ENCODE data around the gene ZC3H12C.
"Not testable (repeated sequence)": the region's sequence is repeated elsewhere in the genome, so short reads cannot be mapped to it uniquely, and the experiment has no call there.

The ZC3H12C gene

DNA sequence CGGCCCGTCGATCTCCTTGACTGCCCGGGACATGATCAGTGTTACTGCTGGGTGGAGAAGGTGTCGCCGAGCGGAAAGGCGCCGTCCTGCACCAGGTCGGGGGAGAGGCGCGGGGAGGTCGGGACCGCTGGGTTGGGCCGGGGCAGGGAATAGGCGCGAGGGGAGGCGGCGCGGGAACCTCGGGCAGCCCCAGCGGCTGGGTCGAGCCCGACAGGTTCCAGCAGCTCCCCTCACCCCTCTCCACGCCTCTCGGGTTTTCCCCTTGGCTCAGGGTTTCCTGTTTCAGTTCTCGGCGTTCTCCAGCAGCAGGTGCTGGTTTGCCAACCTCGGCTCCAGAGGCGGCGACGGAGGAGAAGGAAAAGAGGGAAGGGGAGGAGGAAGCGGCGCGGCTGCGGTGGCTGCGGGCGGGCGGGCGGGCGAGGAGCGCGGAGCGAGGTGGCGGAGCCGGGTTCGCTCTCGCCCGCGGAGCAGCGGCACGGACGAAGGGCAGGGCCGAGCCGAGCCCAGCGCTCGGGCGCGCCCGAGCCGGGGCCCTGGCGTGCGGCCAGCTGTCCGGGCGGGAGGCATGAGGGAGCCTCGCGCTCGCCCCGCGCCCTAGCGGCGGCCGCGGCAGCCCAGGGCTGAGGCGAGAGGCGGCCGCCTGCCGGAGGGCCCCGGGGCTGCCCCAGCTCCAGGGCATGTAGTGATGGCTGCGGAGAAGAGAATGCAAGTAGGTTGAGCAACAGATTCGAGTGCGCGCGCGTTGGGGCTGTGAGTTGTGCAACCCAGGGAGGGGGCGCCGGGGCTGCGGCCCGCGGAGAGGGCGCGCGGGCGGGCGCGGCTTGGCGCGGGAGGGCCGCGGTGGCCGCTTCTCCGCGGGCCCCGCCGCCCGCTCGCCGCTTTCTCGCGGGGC is at the start of gene ZC3H12C:
Gene ZC3H12C, plus strand, starts transcription at position 878 of the 892 bp plus-strand sequence. CDS start 20 bp downstream, outside the sequence.
- DNase-seq (ENCODE audit: low read depth, low spot score): peak; percentile 88

DNA sequence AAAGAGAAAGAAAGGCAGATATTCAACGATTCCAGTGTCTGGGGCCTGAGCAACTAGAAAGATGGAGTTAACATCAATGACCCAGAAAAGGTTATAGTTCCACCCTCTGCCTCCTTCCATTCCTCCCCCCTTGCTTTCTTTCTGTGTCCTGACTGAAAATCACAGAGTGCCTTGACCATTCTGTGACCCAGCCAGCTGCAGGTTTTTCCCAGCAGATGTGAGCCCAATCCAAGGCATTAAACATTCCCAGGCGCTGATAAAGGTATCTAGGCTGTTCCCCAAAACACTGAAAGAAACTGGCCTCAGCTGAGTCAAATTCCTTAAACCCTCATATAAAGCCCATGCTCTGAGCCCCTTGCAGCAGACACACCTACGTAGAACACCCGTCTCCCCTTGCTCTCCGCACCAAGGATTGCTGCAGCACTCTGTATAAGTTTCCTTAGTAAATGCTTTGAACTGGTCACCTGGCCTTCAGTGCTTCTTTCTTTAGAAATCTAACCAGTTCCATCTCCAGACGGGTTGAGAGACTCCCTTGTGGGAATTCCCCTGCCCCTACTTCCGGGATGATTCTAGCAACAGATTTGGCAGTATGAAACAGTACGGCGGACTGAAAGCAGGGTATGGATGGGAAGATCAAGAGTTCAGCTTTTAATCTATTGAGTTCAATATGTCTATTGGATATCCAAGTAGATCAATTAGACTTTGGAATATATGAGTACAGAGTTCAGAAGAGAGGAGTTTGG is 48.8 kb upstream of the ZC3H12C start:
- no peak for DNase-seq (ENCODE audit: low read depth, low spot score)

DNA sequence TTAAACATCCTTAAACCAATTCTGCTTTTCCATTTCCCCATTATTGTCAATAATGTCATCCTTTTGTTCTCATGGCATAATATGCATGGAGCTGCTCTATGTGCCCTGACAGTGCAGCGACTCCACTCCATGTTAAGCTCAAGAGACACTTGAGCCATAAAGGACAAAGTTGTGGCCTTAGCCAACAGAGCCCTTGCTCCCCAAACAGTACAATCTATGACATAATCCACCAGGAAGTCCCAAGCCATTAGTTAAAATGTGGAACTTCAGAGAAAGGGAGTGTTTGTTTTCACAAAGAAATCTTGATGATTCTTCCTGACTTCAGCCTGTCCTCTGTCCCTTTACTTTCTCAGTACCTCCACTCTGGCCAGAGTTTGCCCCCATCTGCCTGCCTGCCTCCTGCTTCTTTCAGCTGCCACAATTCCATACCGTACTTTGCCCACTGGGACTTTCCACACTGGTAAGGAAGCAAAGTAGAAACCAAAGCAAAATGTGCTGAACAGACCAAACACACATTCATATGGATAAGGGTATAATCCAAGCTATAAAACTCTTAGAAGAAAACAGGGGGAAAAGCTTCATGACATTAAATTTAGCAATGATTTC is 46.3 kb upstream of the ZC3H12C start:
- DNase-seq (ENCODE audit: low read depth, low spot score): no peak

DNA sequence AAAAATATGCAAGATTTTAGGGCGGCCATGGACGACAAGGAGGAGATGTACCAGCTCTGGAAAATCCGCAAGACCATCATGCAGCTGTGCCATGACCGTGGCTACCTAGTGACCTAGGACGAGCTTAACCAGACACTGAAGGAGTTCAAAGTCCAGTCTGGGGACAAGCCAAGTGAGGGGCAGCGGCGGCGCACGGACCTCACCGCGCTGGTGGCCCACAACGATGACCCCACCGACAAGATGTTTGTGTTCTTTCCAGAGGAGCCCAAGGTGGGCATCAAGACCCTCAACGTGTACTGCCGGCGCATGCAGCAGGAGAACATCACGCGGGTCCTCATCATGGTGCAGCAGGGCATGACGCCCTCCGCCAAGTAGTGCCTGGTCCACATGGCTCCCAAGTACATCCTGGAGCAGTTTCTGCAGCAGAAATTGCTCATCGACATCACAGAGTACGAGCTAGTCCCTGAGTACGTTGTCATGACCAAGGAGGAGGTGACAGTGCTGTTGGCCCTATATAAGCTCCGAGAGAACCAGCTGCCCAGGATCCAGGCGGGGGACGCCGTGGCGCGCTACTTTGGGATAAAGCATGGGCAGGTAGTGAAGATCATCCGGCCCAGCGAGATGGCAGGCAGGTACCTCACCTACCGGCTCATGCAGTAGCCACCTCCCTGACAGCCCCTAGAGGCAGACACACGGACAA is 43.5 kb upstream of the ZC3H12C start:
- no peak for DNase-seq (ENCODE audit: low read depth, low spot score)

DNA sequence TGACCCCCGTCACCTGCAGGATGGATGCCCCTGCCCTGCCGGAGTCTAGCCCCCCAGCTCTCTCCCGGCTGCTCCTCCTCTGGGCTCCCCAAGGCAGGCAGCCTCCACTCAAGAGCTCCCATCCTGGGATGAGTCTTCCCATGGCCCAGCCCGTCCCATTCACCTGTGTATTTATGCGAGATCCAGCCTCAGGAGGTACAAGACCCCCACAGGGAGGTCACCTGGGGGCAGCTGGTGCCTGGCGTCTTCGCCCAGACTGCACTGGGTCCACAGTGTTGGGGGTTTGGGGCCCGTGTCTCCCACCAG is 43.0 kb upstream of the ZC3H12C start:
- DNase-seq (ENCODE audit: low read depth, low spot score): no peak

DNA sequence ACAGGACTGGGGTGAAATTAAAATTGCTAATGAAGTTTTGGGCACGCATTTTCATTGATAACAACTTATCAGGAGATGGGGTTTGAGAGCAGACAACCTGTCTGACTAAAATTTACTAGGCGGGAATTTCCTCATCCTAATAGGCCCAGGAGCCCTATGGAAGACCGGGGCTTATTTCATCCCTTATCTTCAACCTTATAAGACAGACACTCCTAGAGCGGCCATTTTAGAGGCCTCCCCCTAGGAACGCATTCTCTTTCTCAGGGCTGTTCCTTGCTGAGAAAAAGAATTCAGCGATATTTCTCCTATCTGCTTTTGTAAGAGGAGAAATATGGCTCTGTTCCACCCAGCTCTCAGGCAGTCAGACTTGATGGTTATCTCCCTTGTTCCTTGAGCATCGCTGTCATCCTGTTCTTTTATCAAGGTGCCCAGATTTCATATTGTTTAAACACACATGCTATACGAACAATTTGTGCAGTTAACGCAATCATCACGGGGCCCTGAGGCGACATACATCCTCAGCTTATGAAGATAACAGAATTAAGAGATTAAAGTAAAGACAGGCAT is 39.3 kb upstream of the ZC3H12C start:
- DNase-seq (ENCODE audit: low read depth, low spot score): peak; percentile 47

DNA sequence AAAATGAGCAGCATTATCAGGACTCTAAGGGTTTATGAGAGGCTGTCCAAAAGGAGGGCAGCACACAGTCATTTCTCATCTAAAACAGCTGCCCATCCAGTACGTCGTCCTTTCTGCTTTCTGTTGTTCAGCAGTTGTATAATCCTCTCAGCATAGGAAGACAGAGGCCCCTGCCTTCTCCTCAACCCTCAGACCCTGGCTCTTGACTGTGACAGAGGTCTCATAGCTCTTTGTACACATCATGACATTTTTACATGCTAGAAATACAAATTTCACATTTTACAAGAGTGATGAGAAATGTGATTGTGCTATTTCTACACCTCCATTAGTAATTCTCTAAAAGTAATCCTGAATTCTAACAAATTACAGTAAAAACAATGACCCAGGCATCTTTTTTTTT is 36.2 kb upstream of the ZC3H12C start:
- no peak for DNase-seq (ENCODE audit: low read depth, low spot score)

DNA sequence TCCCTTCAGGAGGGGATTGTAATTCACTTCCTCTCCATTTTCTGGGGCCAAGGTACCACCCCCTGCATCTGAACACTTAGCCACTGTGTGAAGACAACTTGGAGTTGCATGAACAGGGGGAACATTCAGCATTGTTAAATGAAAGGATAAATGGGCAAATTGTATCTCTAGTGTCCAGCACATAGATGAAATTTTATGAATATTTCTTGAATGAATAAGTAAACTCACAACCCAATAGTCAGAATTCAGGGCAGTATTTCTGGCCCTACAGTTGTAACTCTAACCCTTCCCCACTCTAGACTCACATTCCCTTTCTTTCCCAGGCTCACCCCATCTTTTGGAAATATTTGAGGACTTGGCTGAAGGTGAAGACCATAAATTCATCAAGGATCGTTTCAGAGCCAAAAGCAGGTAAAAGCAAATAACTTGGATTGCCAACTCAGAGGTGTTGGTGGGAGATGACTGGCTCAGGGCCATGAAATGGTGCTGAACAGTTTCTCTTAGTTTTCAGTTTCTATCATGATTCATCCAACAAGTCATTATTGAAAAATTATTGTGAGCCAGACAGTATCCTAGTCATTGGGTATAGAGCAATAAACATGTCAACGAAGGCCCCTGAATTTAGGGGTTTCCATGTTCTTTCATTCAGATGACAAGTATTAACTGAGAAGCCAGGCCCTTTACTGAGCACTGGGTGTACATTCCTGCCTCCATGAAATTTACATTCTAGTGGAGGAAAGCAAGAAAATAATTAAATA is 33.3 kb upstream of the ZC3H12C start:
- DNase-seq (ENCODE audit: low read depth, low spot score): no peak

DNA sequence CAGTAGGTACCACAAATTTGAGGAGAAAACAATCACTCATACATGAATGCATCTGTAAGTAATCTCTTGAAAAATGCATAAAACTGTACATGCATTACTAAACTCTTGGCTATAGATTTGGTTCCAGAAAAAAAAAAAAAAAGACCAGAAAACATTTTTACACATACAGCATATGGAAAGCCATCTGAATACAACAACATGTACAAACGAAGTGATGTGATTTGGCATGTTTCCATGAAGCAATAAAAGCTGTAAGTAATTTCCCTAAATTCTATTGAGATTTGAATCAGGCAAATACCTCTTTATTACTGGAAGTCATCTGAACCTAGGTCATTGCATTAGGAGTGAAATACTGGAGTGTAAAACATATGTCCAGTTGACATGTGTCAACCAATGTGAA is 31.9 kb upstream of the ZC3H12C start:
- DNase-seq (ENCODE audit: low read depth, low spot score): no peak

DNA sequence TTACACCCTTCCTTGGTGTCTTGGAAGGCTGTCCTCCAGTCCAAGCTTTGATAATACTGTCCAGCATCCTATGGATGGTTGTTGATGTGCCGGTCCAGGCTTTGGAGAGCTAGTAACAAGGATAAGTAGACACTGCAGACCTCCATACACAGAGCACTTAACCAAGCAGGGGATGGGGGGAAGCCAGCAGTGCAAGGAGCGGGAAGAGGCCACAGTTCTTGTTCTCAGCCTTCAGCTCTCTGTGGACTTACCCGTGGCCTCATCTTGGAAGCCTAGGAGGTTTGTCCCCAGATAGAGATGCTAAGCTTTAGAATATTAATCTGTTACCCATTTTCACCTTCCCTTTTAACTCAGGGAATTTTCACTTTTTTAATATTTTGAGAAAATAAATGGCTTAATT is 30.9 kb upstream of the ZC3H12C start:
- no peak for DNase-seq (ENCODE audit: low read depth, low spot score)

DNA sequence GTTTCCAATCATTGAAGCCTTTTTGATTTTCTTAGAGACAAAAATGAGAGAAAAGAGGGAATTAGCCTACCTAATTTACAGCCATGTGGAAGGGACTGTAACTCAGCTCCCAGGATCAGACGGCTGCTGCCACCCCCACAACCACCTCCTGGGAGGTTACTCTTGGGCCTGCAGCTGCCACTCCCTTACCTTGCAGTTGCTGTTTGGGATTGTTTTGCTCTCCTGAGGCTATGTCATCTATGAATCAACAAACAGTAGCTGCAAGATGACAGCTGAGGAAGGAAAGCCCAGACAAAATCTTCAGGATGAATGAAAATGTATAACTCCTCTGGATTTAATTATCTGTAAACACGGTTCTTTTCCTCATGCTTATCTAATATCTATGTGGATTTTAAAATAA is 28.0 kb upstream of the ZC3H12C start:
- DNase-seq (ENCODE audit: low read depth, low spot score): peak; percentile 22

DNA sequence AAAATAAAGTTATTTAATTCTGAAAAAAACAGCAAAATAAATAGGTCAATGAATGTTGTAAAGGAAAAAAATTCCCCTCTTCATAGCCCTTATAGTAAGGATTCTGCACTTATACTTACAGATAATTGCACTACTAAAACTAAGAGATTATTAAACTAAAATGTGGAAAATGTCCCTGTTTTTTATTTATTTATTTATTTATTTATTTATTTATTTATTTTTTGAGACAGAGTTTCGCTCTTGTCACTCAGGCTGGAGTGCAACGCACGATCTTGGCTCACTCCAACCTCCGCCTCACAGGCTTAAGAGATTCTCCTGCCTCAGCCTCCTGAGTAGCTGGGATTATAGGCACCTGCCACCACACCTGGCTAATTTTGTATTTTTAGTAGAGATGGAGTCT is 25.2 kb upstream of the ZC3H12C start:
- DNase-seq (ENCODE audit: low read depth, low spot score): not testable (repeated sequence)

DNA sequence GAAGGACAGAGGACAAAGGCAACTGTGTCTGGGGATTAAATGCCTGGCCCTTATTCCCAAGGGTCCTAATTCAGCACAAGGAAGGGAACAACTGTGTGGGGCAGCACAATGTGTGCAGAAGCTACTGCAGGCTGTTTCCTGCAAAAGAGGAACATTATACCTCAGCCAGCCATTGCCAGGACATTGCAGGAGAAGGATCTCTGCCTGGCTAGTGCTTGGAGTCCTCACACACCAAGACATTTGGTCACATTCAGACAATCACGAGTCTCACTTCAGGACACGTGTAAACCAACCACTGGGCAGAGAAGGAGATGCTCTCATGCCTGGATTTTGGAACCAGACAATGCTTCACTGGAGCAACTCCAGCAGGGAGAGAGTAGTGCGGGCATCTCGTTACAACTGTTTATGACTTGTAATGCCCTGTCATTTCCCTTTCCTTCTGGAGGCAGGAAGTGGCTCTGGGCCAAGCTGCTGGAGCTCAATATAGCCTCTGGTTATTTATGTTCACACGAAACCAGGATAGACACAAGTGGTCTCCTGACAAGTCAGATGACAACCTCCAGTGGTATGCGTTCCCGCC is 23.9 kb upstream of the ZC3H12C start:
- DNase-seq (ENCODE audit: low read depth, low spot score): peak; percentile 27

DNA sequence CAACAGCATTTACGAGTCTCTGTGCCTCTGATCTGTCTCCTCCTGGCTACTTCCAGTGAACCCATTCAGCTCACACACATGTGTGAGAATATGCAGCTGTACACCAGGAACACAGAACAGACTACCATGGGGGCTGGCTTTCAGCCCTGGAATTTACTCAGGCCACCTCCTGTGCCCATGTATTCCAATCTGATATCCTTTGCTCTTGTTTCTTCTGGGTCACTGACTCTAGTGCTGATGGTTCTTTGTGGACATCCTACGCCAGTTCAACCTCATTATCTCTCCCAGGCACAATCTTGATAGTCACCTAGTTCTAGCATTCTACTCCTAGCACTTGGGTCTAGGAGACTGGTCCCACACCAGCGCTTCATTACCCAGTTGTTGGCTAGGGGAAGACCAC is 23.0 kb upstream of the ZC3H12C start:
- no peak for DNase-seq (ENCODE audit: low read depth, low spot score)

DNA sequence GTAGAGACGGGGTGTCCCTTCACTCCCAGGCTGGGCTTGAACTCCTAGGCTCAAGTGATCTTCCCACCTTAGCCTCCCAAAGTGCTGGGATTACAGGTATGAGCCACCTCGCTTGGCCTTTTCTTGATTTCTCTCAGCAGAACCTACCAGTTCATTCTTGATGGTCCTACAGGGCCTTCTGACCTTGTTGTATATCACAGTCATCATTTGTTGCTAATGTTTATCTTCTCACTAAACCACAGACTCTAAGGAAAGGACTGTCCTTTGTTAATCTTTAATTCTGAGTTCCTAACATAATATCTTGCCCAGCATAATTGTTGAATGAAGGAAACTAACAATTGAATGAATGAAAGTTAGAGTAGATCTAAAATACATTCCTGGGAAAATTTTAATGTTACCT is 22.0 kb upstream of the ZC3H12C start:
- no peak for DNase-seq (ENCODE audit: low read depth, low spot score)

DNA sequence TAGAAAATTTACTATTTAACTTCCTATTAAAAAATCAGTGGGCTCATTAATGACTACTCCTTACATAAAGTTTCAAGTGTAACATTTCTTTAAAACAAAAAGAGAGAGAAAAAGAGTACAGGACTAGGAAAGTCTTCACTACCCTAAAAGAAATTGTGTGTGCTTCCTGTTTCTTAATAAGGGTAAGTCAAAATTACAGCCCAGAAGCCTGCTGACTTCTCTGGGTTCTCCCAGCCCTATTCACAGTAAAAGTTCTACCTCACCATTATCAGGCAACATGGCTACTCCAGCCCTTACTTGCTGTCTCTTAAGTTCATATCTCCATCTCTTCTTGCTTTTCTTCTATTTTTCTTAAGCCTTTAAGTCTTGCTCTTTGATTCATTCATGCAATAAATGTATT is 20.3 kb upstream of the ZC3H12C start:
- DNase-seq (ENCODE audit: low read depth, low spot score): no peak

DNA sequence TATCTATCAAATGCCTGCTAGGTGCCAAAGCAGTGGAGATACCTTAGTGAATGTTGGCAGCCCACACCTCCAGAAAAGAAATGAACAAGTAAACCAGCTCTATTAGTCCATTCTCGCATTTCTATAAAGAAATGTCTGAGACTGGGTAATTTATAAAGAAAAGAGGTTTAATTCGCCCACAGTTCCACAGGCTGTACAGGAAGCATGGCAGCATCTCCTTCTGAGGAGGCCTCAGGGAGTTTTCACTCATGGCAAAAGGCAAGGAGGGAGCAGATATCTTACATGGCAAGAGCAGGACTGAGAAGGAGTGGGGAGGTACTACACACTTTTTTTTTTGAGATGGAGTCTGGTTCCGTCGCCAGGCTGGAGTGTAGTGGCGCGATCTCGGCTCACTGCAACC is 18.7 kb upstream of the ZC3H12C start:
- DNase-seq (ENCODE audit: low read depth, low spot score): no peak

DNA sequence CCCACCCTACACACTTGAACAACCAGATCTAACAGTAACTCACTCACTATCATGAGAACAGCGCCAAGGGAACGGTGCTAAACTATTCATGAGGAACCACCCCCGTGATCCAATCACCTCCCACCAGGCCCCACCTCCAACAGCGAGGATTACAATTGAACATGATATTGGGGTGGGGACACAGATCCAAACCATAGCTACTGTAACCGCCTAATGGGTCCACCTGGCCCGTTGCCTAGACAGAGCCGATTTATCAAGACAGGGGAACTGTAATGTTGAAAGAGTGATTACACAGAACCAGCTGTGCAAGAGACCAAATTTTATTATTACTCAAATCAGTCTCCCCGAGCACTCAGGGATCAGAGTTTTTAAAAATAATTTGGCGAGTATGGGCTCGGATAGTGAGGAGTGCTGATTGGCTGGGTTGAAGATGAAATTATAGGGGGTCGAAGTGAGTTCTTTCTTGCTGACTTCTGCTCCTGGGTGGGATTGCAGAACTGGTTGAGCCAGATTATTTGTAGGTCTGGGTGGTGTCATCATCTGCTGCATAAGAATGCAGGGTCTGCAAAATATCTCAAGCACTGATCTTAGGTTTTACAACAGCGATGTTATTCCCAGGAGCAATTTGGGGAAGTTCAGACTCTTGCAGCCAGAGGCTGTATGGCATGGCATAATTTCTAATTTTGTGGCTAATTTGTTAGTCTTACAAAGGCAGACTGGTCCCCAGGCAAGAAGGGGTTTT is 17.9 kb upstream of the ZC3H12C start:
- DNase-seq (ENCODE audit: low read depth, low spot score): peak; percentile 81

DNA sequence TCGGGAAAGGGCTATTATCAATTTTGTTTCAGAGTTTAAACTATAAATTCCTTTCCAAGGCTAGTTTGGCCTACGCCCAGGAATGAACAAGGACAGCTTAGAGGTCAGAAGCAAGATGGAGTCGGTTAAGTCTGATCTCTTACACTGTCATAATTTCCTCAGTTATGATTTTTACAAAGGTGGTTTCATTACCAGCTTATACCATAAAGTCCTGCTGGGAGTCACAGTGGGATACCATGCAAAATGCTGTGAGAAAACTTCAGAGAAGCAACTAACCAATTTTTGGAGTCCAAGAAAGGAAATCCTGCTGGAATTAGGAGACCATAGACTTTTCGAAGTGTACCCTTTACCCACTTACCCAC is 17.4 kb upstream of the ZC3H12C start:
- DNase-seq (ENCODE audit: low read depth, low spot score): no peak

DNA sequence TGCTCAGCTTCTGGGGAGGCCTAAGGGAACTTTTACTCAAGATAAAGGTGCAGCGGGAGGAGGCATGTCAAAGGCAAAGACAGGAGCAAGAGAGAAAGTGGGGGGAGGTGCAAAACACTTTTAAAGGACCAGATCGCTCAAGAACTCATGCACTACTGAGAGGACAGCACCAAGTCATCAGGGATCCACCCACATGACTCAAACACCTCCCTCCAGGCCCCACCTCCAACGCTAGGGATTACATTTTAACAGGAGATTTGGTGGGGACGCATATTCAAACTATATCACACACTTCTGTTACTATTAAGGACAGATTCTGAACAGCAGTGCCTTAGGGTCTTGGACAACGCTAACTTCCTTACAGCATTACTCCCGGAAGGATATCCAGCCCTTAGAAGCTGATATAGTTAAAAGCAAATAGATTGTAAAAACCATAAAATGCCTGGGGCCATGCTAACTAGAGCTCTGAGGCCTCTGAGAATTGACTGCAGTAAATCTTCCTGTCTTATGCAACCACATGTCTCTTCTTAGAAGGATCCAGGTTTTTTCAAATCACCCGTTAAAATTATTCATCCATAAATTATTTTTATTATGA is 16.7 kb upstream of the ZC3H12C start:
- peak; percentile 93 for DNase-seq (ENCODE audit: low read depth, low spot score)

All from ELF-1 (cell line).